OCI-LY3 (cell line): ENCODE measurements around the gene LRRFIP2.

ENCODE experiments used
- H2AFZ ChIP-seq: fragments of 200-600, 300-600 bp; shearing (Covaris generic); 2 replicates; pipeline ENCODE4 v1.6.0; 2014; ENCODE audit warnings: antibody characterized with exemption, low read depth, low read length
- H3K27ac ChIP-seq: fragments of 200-600, 300-600 bp; sonication (generic); 2 replicates; pipeline ENCODE4 v1.5.1; 2014; ENCODE audit warnings: mild to moderate bottlenecking, low read length, moderate library complexity, mixed read lengths
- H3K27me3 ChIP-seq: fragments of 200-600, 300-600 bp; sonication (generic); 2 replicates; pipeline ENCODE4 v1.6.1; 2014; ENCODE audit warnings: low read depth, low read length, mixed read lengths
- H3K36me3 ChIP-seq: fragments of 200-600, 300-600 bp; sonication (generic); replicated peaks from 2 replicates; pipeline ENCODE3; 2014; ENCODE audit warnings: low read depth, low read length, mixed read lengths
- H3K4me1 ChIP-seq: fragments of 300-600, 200-600 bp; sonication (generic); 2 replicates; pipeline ENCODE4 v1.6.1; 2014; ENCODE audit warnings: low read length, mixed read lengths
- H3K4me2 ChIP-seq: fragments of 200-600, 300-600 bp; sonication (generic); 2 replicates; pipeline ENCODE4 v1.6.1; 2014; ENCODE audit warnings: low read length, mixed read lengths
- H3K4me3 ChIP-seq: fragments of 300-600, 200-600 bp; sonication (generic); 2 replicates; pipeline ENCODE4 v1.5.1; 2014; ENCODE audit warnings: antibody characterized with exemption, mild to moderate bottlenecking, low read length, moderate library complexity
- H3K79me2 ChIP-seq: fragments of 300-600, 200-600 bp; shearing (Covaris generic); 2 replicates; pipeline ENCODE4 v1.6.1; 2014; ENCODE audit warnings: mild to moderate bottlenecking, low read length, mixed read lengths
- H3K9ac ChIP-seq: fragments of 300-600, 200-600 bp; shearing (Covaris generic); 2 replicates; pipeline ENCODE4 v1.6.0; 2014; ENCODE audit warnings: mild to moderate bottlenecking, low read length, moderate library complexity
- H3K9me3 ChIP-seq: fragments of 200-600, 300-600 bp; shearing (Covaris generic); 2 replicates; pipeline ENCODE4 v1.6.1; 2014; ENCODE audit warnings: low read length, mixed read lengths; ENCODE audit not compliant: insufficient read depth
- H4K20me1 ChIP-seq: fragments of 200-600, 300-600 bp; sonication (generic); 2 replicates; pipeline ENCODE4 v1.6.1; 2016; ENCODE audit warnings: low read length, mixed read lengths; ENCODE audit not compliant: insufficient read depth
- EZH2phosphoT487 ChIP-seq: fragments of 200-600 bp; shearing (Covaris generic); IDR thresholded peaks from 2 replicates; pipeline ENCODE4 v1.6.1; 2018; ENCODE audit warnings: antibody characterized with exemption, mixed run types, low read depth
- TF ChIP-seq, protein P1 (sequence below): fragments of 200-600, 300-600 bp; sonication (generic); IDR thresholded peaks from 2 replicates; pipeline ENCODE4 v1.5.1; 2014; ENCODE audit warnings: antibody characterized with exemption, low read length, low read depth

Gene LRRFIP2

DNA sequence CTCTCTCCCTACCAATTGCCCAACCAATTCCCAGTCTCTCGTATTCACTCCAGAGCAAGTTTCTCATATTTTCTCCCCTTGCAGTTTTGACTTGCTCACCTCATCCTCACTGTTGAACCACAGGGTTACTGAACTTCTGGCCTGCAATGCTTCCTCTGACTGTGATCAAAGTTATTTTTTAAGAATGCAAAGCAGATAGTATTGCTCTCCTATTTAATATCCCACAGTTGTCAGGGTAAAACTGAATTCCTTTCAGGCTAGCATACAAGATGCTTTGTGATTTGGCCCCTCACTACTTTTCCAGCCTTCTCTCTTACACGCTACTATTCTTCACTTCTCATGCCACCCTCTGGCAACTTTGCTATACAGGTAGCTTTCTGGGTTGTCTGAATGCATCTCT is 80.9 kb downstream of the LRRFIP2 start:
- no peak for TF ChIP-seq EZH2phosphoT487
- TF ChIP-seq, protein P1, sequence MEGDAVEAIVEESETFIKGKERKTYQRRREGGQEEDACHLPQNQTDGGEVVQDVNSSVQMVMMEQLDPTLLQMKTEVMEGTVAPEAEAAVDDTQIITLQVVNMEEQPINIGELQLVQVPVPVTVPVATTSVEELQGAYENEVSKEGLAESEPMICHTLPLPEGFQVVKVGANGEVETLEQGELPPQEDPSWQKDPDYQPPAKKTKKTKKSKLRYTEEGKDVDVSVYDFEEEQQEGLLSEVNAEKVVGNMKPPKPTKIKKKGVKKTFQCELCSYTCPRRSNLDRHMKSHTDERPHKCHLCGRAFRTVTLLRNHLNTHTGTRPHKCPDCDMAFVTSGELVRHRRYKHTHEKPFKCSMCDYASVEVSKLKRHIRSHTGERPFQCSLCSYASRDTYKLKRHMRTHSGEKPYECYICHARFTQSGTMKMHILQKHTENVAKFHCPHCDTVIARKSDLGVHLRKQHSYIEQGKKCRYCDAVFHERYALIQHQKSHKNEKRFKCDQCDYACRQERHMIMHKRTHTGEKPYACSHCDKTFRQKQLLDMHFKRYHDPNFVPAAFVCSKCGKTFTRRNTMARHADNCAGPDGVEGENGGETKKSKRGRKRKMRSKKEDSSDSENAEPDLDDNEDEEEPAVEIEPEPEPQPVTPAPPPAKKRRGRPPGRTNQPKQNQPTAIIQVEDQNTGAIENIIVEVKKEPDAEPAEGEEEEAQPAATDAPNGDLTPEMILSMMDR: no peak
- H4K20me1 ChIP-seq: no peaks in the 10 kb centered on the region
- no peak overlapping the region for H2AFZ ChIP-seq
- H3K4me3 ChIP-seq: no peak overlapping the region
- no peaks in the 10 kb centered on the region for H3K9me3 ChIP-seq
- no peaks in the 10 kb centered on the region for H3K36me3 ChIP-seq
- no peaks in the 10 kb centered on the region for H3K27me3 ChIP-seq
- peaks cover 12% of the 10 kb centered on the region for H3K4me1 ChIP-seq
- no peak overlapping the region for H3K4me2 ChIP-seq
- no peaks in the 10 kb centered on the region for H3K79me2 ChIP-seq
- no peak overlapping the region for H3K27ac ChIP-seq
- H3K9ac ChIP-seq: no peak overlapping the region

DNA sequence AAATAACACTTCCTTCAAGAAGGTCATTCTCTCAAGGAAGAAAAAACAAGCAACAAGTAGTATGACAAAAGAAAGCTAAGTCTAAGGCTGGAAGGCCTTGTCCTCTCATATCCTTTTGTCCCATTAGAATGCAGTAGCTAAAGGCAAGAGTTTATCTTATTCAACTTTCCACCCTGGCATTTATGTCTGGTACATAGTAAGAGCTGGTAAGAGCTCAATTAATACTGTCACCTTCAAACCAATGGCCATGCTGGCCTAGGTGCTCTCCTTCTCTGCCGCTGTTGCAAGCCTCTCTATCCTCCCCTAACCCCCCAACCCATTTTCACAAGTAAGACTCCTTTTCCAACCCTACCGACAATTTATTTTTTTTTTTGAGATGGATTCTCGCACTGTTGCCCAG is 81.9 kb downstream of the LRRFIP2 start:
- no peaks in the 10 kb centered on the region for H4K20me1 ChIP-seq
- H3K4me2 ChIP-seq: no peak overlapping the region
- H3K9me3 ChIP-seq: no peaks in the 10 kb centered on the region
- no peak for TF ChIP-seq EZH2phosphoT487
- TF ChIP-seq, protein P1: no peak
- H3K27me3 ChIP-seq: no peaks in the 10 kb centered on the region
- no peaks in the 10 kb centered on the region for H3K79me2 ChIP-seq
- no peak overlapping the region for H3K9ac ChIP-seq
- H2AFZ ChIP-seq: no peak overlapping the region
- H3K36me3 ChIP-seq: no peaks in the 10 kb centered on the region
- no peak overlapping the region for H3K27ac ChIP-seq
- no peak overlapping the region for H3K4me3 ChIP-seq
- peaks cover 6% of the 10 kb centered on the region for H3K4me1 ChIP-seq

DNA sequence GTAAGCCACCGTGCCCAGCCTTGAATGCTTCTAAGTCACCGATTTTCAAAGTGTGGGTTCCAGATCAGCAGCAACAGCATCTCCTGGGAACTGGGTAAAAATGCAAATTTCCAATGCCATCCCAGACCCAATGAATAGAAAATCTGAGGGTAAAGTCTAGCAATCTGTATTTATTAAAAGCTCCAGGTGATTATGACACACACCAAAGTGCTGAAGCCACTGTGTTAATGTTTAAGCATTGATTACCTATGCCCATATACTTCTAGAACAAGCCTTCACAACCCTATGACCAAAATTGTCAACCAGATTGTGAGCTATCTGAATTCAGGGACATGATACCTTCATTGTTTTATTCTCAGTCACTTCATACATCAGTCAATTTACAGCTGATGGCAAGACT is 86.5 kb downstream of the LRRFIP2 start:
- Histone ChIP-seq H3K36me3 (no peaks in the 10 kb centered on the region), H2AFZ (no peak overlapping the region)

DNA sequence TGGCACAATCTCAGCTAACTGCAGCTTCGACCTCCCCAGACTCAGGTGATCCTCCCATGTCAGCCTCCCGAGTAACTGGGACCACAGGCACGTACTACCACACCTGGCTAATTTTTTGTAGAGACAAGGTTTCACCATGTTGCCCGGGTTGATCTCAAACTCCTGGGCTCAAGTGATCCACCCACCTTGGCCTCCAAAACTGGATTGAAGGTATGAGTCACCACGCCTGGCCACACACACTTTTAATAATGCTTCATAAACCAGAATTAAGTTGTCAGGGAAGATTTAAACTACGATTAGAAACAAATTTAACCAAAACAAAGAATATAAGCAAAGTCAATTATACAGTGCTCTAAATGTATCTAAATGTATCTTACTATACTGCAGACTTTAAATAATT is 87.5 kb downstream of the LRRFIP2 start:
- TF ChIP-seq, protein P1: no peak
- no peak for TF ChIP-seq EZH2phosphoT487
- Histone ChIP-seq H3K79me2 (no peaks in the 10 kb centered on the region), H3K27me3 (no peaks in the 10 kb centered on the region), H3K4me3 (no peak overlapping the region), H3K4me1 (no peaks in the 10 kb centered on the region), H4K20me1 (no peaks in the 10 kb centered on the region), H2AFZ (no peak overlapping the region), H3K9me3 (no peaks in the 10 kb centered on the region), H3K27ac (no peak overlapping the region), H3K9ac (no peak overlapping the region), H3K4me2 (no peak overlapping the region), H3K36me3 (no peaks in the 10 kb centered on the region)

More for the DNA sequence above, 86.5 kb downstream of the LRRFIP2 start:
- TF ChIP-seq, protein P1: no peak
- TF ChIP-seq EZH2phosphoT487: no peak
- Histone ChIP-seq H3K9me3 (no peaks in the 10 kb centered on the region), H3K79me2 (no peaks in the 10 kb centered on the region), H3K27me3 (no peaks in the 10 kb centered on the region), H3K4me2 (no peak overlapping the region), H3K9ac (no peak overlapping the region), H3K4me1 (no peaks in the 10 kb centered on the region), H3K4me3 (no peak overlapping the region), H3K27ac (no peak overlapping the region), H4K20me1 (no peaks in the 10 kb centered on the region)
